GM21786 (cell line): Measurements from ENCODE around the gene F5.
A peak's percentile ranks its signal among the peaks of the same experiment; 100 is the strongest.
"Not testable (repeated sequence)": the region's sequence is repeated elsewhere in the genome, so short reads cannot be mapped to it uniquely, and the experiment has no call there.

ENCODE experiments used
- ATAC-seq: cut with Tn5 transposase; IDR thresholded peaks from one replicate; pipeline ENCODE4 v1.9.1; 2021; ENCODE audit not compliant: unreplicated experiment

F5 gene

GRCh38 chr1:169511316-169512005 lies 74.8 kb downstream of the F5 start:
- ATAC-seq: no peak

DNA sequence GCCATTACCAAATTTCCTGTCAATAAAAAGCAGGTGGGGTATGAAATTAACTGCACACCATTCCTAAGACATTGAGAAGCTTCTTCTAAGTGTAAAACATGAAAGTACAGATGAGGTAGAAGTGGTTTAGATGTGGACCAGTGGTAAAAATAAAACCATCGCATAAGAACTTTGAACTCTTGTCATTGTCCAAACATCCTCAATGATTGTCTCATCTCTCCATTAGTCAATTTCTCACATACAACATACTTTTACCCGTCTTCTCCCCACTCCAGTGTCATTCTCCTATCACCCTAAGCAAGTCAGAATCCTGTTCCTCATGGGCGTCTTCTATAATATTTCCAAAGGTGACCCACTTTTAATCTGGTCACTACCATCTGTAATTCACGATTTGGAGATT lies 76.2 kb downstream of the F5 start:
- no peak for ATAC-seq

DNA sequence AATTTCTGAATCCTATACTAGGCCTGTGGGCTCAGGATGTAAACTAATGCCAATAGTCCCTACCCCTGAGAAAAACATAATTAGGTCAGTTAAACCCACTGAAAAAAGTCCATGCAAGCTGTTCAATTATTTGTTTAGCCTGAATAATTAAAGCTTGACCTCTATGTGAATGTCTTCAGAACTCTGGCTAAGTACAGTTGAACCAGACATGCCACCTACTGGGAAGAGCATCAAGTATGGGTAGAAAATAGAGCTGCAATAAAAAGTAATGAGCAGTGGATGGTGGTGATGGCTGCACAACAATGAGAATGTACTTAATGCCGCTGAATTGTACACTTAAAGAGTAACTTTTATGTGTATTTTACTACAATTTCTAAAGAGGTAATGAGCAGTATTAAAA lies 76.9 kb downstream of the F5 start:
- ATAC-seq: no peak

GRCh38 chr1:169508432-169509338 lies 77.6 kb downstream of the F5 start:
- no peak for ATAC-seq

DNA sequence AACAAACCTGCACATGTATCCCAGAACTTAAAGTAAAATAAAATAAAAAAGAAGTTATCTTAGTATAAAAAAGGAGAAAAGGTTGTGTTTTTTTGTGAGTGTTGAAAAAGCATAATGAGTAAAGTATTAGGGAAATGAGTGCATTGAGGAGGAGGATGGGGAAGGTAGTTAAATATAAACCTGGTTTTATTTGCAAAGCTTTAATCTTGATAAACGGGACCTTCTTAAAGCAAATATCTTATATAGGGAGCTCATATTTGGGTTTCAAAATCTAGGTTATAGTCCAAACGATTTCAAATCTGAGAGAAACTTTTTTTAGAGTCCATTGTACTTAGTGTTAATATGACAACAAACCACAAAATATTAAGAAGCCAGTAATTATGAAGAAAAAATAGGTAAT lies 78.9 kb downstream of the F5 start:
- no peak for ATAC-seq

DNA sequence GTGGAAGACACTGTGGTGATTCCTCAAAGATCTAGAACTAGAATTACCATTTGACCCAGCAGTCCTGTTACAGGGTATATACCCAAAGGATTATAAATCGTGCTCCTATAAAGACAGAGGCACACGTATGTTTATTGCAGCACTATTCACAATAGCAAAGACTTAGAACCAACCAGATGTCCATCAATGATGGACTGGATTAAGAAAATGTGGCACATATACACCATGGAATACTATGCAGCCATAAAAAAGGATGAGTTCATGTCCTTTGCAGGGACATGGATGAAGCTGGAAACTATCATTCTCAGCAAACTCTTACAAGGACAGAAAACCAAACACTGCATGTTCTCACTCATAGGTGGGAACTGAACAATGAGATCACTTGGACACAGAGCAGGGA lies 82.7 kb downstream of the F5 start:
- not testable (repeated sequence) for ATAC-seq

- ATAC-seq: no peak
These were observed 86.5 kb downstream of the F5 start for GRCh38 chr1:169499807-169500206.

DNA sequence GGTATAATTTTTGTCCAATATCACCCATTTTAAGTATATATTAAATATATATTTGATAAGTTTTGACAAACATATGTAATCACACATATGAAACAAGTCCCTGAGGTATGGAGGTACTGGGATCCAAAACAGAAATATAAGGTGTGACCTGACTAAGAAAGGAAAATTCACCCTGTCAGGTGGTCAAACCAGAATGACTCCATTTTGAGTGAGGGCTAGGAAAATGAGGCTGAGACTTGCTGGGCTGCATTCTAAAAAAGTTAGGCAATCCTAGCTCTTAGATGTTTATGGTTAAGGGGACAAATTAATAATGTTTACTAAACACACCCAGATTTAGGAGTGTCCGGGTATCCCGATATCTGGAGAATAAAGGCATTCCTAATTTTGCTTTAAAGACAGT lies 89.0 kb downstream of the F5 start:
- ATAC-seq: no peak

DNA sequence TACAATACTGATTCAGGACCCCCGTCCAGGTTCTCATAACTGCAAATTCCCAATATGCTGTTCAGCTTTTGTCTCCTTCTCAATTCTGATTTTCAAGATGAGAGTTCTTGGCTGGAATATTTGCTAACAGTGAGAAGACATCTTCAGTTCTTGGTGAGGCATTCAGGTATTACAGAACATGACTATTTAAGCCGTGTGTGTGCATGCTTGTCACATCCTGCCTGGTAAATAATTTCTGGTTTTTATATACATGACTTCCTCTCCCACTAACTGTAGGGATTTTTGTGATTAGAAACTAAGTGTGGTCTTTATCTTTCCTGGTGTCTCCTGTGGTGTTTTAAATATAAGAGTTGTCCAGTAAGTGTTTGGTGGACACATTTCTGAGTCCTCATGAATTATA lies 90.4 kb downstream of the F5 start:
- no peak for ATAC-seq

- ATAC-seq: no peak
These were observed 91.1 kb downstream of the F5 start for GRCh38 chr1:169495046-169495775.

- no peak for ATAC-seq
These were observed 91.9 kb downstream of the F5 start for GRCh38 chr1:169494343-169494742.

GRCh38 chr1:169493251-169493650 lies 93.0 kb downstream of the F5 start:
- ATAC-seq: no peak

DNA sequence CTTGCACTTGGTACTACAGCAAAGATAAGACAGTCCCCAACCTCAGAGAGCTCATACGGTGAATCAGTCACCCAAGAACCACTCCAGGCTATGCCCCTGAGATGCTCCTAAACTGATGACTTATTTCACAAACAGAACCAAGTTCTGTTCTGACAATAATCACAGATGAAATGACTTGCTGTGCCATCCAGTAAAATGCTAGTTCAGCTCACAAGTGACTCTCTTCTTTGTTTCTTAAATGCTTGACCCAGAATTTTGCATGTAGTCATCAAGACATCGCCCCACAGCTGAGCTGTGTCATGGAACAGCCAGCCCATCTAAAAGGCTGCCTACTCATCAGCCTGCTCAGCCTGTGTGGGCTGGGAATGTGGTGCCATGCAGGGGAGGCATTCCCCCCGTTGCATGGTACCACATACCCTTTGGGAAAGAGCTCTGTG lies 94.4 kb downstream of the F5 start:
- peak; percentile 44 for ATAC-seq

DNA sequence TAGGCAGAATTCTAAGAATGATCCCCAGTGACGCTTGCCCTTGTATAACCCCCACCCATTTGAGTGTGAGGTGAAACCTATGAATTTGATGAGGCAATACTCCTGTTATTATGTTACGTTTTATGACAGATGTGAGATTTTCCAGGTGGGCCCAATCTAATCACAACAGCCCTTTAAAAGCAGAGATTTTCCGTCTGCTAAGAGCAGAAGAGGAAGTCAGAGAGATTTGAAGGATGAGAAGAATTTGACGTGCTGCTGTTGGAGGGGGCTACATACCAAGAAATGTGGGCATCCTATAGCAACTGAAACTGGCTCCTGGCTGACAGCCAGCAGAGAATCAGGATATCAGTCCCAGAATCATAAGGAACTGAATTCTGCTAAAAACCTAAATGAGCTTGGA lies 98.1 kb downstream of the F5 start:
- ATAC-seq: no peak

GRCh38 chr1:169487561-169487960 lies 98.7 kb downstream of the F5 start:
- ATAC-seq: no peak

DNA sequence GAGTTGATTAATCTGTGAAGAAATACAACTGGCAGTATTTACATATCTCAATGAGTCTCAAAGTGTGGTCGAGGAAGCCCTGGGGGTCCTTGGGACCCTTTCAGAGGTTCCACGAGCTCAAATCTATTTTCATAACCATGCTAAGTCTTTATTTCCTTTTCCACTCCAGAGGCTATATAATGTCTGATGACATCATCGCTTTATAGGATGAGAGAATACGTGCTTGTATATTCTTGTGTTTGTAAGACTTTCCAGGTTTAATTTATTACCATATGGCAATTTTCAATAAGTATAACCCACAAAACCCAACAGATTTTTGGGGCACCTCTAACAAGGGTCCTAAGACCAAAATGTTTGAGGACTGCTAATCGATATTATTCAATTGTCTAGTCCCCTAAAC lies 99.1 kb downstream of the F5 start:
- ATAC-seq: no peak

DNA sequence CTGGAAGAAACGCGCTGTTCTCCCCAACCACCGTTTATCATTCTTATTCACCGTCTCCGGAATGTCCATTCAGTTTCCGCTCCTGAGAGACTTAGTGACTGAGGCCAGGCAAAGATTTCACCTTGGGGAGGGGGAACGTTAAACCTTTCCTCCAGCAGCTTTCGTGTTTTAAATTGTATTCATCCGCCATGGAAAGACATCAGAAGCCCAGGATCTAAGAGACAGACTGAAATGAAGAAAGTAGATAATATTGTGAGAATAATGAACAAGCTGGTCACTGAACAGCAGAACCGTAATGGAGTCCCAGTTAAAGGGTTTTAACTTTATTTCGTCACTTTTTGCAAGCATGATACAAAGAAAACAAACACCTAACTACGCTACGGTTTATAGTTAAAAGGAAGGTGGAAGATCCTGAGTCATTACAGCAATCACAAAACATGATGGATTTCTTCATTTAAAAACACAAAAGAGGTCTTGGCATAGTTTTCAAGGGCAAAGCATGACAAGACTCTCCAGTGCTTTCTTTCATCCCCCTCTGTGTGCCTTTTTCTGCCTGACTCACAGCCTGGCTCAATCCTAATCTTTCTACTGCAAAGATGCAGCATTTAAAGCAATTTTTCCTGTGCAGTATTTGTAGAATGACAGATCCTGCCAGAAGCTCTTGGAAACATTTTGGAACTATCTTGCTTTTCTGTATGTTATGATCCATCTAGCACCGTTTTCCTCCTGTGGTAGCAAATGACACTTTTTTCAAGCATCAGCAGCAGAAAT lies 99.8 kb downstream of the F5 start:
- ATAC-seq: no peak

DNA sequence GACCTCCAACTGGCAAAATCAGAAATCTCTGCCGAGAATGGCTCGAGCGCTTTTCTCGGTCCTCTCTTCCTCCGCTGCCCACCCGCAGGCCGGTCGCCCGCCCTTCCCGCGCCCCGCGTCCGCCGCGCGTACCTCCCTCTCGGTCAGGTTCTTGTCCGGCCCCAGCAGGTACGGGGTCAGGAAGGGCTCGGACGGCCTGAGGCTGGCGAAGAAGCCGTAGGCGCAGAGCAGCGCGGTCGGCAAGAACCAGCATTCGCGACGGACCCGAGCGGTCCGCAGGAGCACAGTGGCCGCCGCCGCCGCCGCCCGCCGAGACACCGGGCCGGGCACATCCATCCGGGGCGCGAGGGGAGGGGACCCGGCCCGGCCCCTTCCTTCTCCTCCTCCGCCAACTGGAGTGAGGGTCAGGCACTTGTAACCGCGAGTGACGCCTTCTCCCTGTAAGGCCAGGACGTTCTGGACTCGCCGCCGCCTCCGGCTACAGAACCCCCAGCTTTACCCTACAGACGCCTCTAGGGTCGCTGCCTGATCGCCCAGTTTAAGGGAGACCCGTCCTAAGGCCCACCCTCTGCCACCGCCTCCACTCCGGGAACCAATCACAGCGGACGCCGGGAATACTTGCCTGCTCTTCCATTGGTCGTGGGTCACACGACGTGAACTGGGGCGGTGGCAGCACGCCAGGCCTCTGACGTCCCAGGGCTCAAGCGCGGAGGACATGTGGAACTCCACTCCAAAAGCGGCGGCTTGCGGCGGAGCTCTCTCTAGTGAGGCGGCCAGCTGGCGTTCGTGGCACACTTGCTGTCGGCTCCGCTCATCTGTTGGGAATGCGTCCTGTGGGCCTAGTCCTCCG lies 100.6 kb downstream of the F5 start, which contains the start of gene SLC19A2:
Gene SLC19A2 (minus strand): TSS at position 514 of the 850 bp plus-strand sequence. CDS start 178 bp downstream, at position 336.
- peak; percentile 98 for ATAC-seq

GRCh38 chr1:169484683-169485430 lies 101.4 kb downstream of the F5 start:
- peak; percentile 25 for ATAC-seq
